HG03097 (cell line): ENCODE measurements around the gene JADE2.

Source experiments
- ATAC-seq: cut with Tn5 transposase; IDR thresholded peaks from one replicate; pipeline ENCODE4 v1.9.1; 2021; ENCODE audit not compliant: unreplicated experiment, low FRiP score

Gene JADE2

GRCh38 chr5:134611515-134611914 is 86.0 kb downstream of the JADE2 start:
- no peak for ATAC-seq

- ATAC-seq, result no peak
Measured at GRCh38 chr5:134614450-134615085, 89.1 kb downstream of the JADE2 start.

GRCh38 chr5:134620634-134621033 is 95.2 kb downstream of the JADE2 start:
- no peak for ATAC-seq

GRCh38 chr5:134625559-134625958 is 100.1 kb downstream of the JADE2 start:
- ATAC-seq, result no peak

GRCh38 chr5:134626369-134627014 is 101.0 kb downstream of the JADE2 start:
- no peak for ATAC-seq
